OCI-LY7 (cell line): Measurements from ENCODE around the gene SAP130. TPM values are rescaled to one million over a fixed set of nuclear protein-coding genes. Genes with fewer than 3 reads are reported as not detected.

Experiments
- BruUV-seq: library from RNA; stranded (reverse); fragments of 400-500 nt; replicated peaks from 2 replicates; lab custom pipeline; 2021; lab: Mats Ljungman, UMichigan
- CTCF ChIA-PET: fragments of 300-600 bp; sonication (Branson Sonifier 250); formaldehyde crosslinking; loops from one replicate; lab custom pipeline; 2022; ENCODE audit warnings: antibody characterized with exemption; ENCODE audit not compliant: unreplicated experiment; lab: Charles Lee
- POLR2A ChIA-PET: fragments of 300-600 bp; sonication (Branson Sonifier 250); formaldehyde crosslinking; loops from one replicate; lab custom pipeline; 2022; ENCODE audit warnings: antibody characterized with exemption; lab: Charles Lee
- DNase-seq: peaks from one replicate; pipeline ENCODE4 v3.0.0-alpha.2; 2015; ENCODE audit warnings: low spot score
- H2AFZ ChIP-seq: fragments of 200-600 bp; sonication (generic), shearing (Covaris generic); 2 replicates; pipeline ENCODE4 v1.6.1; 2014; ENCODE audit warnings: mild to moderate bottlenecking, antibody characterized with exemption, low read length, moderate library complexity
- H3K27ac ChIP-seq: fragments of 200-600 bp; sonication (generic); 2 replicates; pipeline ENCODE4 v1.5.1; 2014; ENCODE audit warnings: mixed run types, low read depth, mild to moderate bottlenecking, moderate library complexity, low read length, inconsistent platforms; ENCODE audit not compliant: poor library complexity, severe bottlenecking
- H3K36me3 ChIP-seq: fragments of 200-600 bp; sonication (generic); 2 replicates; pipeline ENCODE4 v1.6.1; 2014; ENCODE audit warnings: mild to moderate bottlenecking, antibody characterized with exemption, low read length, moderate library complexity, mixed read lengths; ENCODE audit not compliant: insufficient read depth
- H3K4me1 ChIP-seq: fragments of 200-600 bp; sonication (generic); 2 replicates; pipeline ENCODE4 v1.5.1; 2014; ENCODE audit warnings: mild to moderate bottlenecking, low read length; ENCODE audit not compliant: insufficient read depth, poor library complexity, severe bottlenecking
- H3K4me2 ChIP-seq: fragments of 200-600 bp; sonication (generic); 2 replicates; pipeline ENCODE4 v1.6.1; 2014; ENCODE audit warnings: mild to moderate bottlenecking, low read length
- H3K4me3 ChIP-seq: fragments of 200-600 bp; sonication (generic); 2 replicates; pipeline ENCODE4 v1.5.1; 2014; ENCODE audit warnings: mild to moderate bottlenecking, low read depth, low read length; ENCODE audit not compliant: poor library complexity, severe bottlenecking
- H3K79me2 ChIP-seq: fragments of 200-600 bp; sonication (generic); 2 replicates; pipeline ENCODE4 v1.6.1; 2016; ENCODE audit warnings: low read depth, mild to moderate bottlenecking, low read length, moderate library complexity, mixed read lengths; ENCODE audit not compliant: insufficient read depth
- H3K9me2 ChIP-seq: fragments of 200-600 bp; sonication (generic); 2 replicates; pipeline ENCODE4 v1.6.1; 2016; ENCODE audit warnings: mild to moderate bottlenecking, low read length, mixed read lengths; ENCODE audit not compliant: insufficient read depth
- H3K9me3 ChIP-seq: fragments of 200-600 bp; sonication (generic); 2 replicates; pipeline ENCODE4 v1.6.1; 2014; ENCODE audit warnings: mild to moderate bottlenecking, mixed run types, low read length, mixed read lengths
- H4K20me1 ChIP-seq: fragments of 200-600 bp; sonication (generic); 2 replicates; pipeline ENCODE4 v1.6.1; 2014; ENCODE audit warnings: mild to moderate bottlenecking, antibody characterized with exemption, low read length, moderate library complexity, mixed read lengths; ENCODE audit not compliant: insufficient read depth
- EZH2phosphoT487 ChIP-seq: fragments of 200-600 bp; sonication (generic); IDR thresholded peaks from 2 replicates; pipeline ENCODE4 v1.6.1; 2018; ENCODE audit warnings: low read depth, borderline replicate concordance, mild to moderate bottlenecking, mixed run types, antibody characterized with exemption, low read length, moderate library complexity, mixed read lengths
- intact Hi-C: fragments of 100-400 bp; cut with micrococcal nuclease; formaldehyde crosslinking; loops from one replicate; pipeline ENCODE4 v1.10.0; 2022; ENCODE audit not compliant: unreplicated experiment
- total RNA-seq, 2 experiments: library from RNA; depleted of rRNA in 1 of 2; stranded (reverse); fragments of >200 nt in 1 of 2; shearing (Covaris generic) in 1 of 2; gene quantifications; 2 replicates each; pipeline ENCODE4 v1.2.3, GENCODE V29; 2014 to 2022
- TF ChIP-seq, protein P1 (sequence below): fragments of 200-600 bp; sonication (generic); conservative IDR thresholded peaks from 2 replicates; pipeline ENCODE4 v1.5.1; 2014; ENCODE audit warnings: mild to moderate bottlenecking, antibody characterized with exemption, low read length, moderate library complexity, mixed read lengths

The SAP130 gene
- total RNA-seq, 2 experiments from 2014 or later: 9.6 to 31.8 TPM

- intact Hi-C loops: no loop called here
- no peak overlapping the region for H3K4me3 ChIP-seq
- no peak overlapping the region for H3K27ac ChIP-seq
- no peak for DNase-seq
- H3K79me2 ChIP-seq: no peaks in the 10 kb centered on the region
- H3K9me3 ChIP-seq: peaks cover 17% of the 10 kb centered on the region; the same call in 1 of the 2 replicates
- ChIA-PET POLR2A (no interaction called here), CTCF (no interaction called here)
- no peaks in the 10 kb centered on the region for H3K4me1 ChIP-seq
- no peak overlapping the region for H3K4me2 ChIP-seq
- no TSS peak for BruUV-seq
- no peak for TF ChIP-seq EZH2phosphoT487
- TF ChIP-seq, protein P1, sequence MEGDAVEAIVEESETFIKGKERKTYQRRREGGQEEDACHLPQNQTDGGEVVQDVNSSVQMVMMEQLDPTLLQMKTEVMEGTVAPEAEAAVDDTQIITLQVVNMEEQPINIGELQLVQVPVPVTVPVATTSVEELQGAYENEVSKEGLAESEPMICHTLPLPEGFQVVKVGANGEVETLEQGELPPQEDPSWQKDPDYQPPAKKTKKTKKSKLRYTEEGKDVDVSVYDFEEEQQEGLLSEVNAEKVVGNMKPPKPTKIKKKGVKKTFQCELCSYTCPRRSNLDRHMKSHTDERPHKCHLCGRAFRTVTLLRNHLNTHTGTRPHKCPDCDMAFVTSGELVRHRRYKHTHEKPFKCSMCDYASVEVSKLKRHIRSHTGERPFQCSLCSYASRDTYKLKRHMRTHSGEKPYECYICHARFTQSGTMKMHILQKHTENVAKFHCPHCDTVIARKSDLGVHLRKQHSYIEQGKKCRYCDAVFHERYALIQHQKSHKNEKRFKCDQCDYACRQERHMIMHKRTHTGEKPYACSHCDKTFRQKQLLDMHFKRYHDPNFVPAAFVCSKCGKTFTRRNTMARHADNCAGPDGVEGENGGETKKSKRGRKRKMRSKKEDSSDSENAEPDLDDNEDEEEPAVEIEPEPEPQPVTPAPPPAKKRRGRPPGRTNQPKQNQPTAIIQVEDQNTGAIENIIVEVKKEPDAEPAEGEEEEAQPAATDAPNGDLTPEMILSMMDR: no peak
- H4K20me1 ChIP-seq: no peaks in the 10 kb centered on the region
- no peak overlapping the region for H2AFZ ChIP-seq
- no peaks in the 10 kb centered on the region for H3K9me2 ChIP-seq
- H3K36me3 ChIP-seq: no peaks in the 10 kb centered on the region
These were observed 10.6 kb upstream of the SAP130 start for GRCh38 chr2:128038411-128038810.

DNA sequence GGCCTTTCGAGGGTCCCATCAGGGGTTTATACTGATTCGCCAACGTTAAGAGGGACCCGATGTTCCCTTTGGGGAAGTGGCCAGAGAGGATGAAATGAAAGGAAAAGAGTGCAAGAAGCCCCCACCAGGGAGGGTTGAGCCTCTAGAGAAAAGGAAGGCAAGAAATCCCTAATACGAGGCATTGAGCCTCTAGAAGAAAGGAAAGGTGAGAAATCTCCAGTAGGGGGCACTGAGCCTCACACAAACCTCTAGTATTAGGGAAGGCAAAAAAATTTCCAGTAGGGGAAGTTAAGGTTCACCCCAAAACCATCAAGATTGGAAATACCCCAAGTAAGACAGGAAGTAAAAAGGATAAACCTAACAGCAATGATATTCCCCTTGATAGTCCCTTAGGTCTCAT lies 9.8 kb upstream of the SAP130 start:
- POLR2A ChIA-PET: no interaction called here

More for the DNA sequence above, 9.8 kb upstream of the SAP130 start:
- Histone ChIP-seq H4K20me1 (no peaks in the 10 kb centered on the region), H3K4me3 (no peak overlapping the region), H3K36me3 (no peaks in the 10 kb centered on the region), H3K27ac (no peak overlapping the region), H3K4me1 (no peaks in the 10 kb centered on the region), H3K9me3 (peaks cover 21% of the 10 kb centered on the region), H3K4me2 (no peak overlapping the region), H2AFZ (no peak overlapping the region), H3K9me2 (no peaks in the 10 kb centered on the region), H3K79me2 (no peaks in the 10 kb centered on the region)
- intact Hi-C loops: no loop called here
- peak; percentile 12 for DNase-seq
- no peak for TF ChIP-seq EZH2phosphoT487
- TF ChIP-seq, protein P1: peak; percentile 58
- CTCF ChIA-PET: no interaction called here
- BruUV-seq: no TSS peak
